AG09319 (cell line): Measurements from ENCODE around the gene GCNT1.
A peak's percentile ranks its signal among the peaks of the same experiment; 100 is the strongest.

Experiments used
- DNase-seq: peaks from one replicate; pipeline ENCODE4 v3.0.0-alpha.2; 2010; ENCODE audit warnings: low read depth; ENCODE audit errors: extremely low read depth
- TF ChIP-seq, protein P1 (sequence below): IDR thresholded peaks from 2 replicates; pipeline ENCODE4 v1.5.1; 2011; ENCODE audit warnings: low read depth, mild to moderate bottlenecking, inconsistent platforms, low read length, moderate library complexity

GCNT1 gene

DNA sequence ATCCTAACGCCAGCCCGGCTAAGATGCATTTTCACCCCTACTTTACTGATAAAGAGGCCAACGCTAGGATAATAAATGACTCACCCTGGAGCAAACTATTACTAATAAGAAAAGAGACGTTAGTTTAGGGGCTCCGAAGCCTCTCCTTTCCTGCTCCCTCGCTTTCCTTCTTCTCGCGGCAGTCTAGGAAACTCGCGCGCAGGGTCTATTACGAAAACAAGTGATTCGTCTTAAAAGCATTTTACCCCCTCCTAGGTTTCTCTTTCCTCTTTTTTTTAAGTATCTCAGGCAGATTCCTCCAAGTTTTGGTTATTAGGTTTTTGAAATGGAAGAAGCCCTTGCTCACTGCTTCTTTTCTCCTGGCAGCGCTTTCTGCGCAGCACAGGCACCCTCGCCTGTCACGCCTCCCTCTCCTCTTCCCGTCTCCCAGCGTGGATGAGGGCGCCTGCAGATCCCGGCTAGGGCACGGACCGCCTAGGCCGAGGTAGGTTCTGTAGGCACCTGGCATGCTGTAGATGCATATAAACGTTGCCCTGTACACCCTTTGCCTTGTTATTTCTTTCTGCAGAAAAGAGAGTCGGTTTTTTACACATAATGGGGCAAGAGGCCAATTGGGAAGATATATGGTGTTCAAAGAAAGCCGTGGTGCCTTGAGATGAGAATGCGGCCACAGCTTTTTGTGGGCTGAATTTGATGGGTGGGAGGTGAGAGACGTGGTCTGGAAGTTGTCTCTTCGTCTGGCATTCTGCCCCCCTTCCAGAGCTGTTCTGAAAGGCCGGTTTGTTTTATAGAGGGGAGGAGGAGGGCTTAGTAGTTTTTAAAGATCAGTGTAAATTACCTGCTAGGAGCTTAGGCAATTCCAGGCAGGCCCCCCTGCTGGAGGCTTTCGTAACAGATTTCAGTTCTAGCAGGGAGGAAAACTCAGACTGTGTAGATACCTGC lies 983 bp downstream of the GCNT1 start:
- DNase-seq = no peak
- TF ChIP-seq, protein P1, sequence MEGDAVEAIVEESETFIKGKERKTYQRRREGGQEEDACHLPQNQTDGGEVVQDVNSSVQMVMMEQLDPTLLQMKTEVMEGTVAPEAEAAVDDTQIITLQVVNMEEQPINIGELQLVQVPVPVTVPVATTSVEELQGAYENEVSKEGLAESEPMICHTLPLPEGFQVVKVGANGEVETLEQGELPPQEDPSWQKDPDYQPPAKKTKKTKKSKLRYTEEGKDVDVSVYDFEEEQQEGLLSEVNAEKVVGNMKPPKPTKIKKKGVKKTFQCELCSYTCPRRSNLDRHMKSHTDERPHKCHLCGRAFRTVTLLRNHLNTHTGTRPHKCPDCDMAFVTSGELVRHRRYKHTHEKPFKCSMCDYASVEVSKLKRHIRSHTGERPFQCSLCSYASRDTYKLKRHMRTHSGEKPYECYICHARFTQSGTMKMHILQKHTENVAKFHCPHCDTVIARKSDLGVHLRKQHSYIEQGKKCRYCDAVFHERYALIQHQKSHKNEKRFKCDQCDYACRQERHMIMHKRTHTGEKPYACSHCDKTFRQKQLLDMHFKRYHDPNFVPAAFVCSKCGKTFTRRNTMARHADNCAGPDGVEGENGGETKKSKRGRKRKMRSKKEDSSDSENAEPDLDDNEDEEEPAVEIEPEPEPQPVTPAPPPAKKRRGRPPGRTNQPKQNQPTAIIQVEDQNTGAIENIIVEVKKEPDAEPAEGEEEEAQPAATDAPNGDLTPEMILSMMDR = peak; percentile 14

DNA sequence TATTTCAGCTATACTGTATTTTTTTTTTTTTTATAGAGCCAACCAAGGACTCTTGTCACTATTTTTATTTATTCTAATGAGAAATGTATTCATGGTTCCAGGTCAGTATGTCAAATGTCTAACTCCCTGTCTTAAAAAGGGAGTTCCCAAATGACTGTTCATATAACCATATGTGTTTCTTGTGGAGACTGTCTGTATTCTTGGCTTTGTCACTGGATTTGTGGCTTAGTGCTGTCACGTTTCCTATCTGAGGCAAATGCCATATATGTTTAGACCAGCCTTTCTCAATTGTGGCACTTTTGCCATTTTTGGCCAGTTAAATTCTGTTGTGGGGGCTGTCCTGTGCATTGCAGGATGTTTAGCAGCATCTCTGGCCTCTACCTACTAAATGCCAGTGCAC lies 3.1 kb downstream of the GCNT1 start:
- TF ChIP-seq, protein P1 = no peak
- no peak for DNase-seq

DNA sequence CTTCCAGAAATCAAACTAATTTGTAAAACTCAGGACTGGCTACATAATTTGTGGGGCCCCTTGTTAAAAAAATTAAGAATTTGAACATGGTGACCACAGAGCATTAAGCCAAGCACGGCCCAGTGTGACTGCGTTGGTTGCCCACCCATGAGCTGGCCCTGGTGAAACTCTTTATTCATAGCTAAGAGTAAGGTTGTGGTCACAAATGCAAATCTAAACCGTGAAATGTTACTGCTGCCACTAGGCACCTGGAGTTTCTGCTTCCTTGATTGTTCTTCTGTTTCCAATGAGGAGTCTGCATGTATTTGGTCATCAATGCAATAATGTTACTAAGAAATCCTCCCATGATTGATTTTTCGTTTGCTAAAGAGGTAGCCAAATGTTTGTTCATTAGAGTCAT lies 4.2 kb downstream of the GCNT1 start:
- DNase-seq = no peak
- TF ChIP-seq, protein P1 = no peak

DNA sequence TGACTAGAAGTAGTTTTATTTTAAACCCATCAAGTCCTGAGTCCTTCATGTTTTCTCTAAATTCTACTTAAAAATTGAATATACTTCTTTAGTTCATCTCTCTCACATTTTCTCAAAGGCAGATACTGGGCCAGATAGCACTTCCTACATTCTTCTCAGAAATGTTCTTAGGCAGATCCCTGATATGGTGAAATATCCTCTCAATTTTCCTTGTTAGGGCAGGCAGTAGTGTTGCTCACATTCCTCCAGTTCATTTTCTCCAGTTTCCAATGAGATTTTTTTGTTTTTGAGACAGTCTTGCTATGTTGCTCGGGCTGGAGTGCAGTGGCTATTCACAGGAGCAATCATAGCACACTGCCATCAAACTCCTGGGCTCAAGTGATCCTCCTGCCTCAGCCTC lies 5.7 kb downstream of the GCNT1 start:
- TF ChIP-seq, protein P1 = no peak
- no peak for DNase-seq

DNA sequence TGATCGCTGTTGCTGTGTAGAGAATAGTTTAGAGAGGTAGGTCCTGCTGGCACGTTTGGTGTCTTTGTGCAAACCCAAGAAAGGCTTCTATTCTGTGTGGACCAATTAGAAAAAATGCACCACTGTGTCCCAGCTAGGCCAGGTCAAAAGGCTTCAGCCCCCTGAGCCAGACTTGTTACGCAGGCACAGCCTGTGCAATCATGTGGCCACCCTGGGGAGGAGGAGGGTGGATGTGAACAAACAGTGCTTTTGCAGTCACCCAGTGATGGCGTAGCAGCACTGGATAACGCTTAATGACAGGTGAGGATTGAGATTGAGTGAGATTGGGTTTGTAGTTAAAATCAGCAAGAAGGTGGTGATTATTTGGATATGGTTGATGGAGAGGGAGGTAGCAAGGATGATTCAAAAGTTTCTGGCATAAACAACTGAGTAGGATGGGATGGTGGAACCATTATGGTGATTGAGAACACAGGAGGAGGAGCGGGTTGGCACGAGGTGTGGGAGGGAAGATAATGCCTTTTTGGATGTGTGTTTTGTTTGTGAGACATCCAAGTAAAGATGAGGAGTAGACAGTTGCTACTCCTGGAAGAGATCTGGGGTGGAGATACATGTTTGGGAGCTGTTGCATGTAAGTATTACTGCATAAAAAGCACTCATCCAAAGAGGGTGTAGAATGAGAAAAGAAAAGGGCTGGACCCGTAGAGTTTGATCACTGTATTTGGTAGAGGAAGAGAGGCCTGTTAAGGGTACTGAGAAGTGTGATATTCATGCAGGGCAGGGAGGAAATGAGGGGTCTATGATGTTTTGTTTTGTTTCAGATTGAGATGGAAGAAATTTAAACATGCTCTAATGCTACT lies 6.7 kb downstream of the GCNT1 start:
- TF ChIP-seq, protein P1 = no peak
- no peak for DNase-seq

DNA sequence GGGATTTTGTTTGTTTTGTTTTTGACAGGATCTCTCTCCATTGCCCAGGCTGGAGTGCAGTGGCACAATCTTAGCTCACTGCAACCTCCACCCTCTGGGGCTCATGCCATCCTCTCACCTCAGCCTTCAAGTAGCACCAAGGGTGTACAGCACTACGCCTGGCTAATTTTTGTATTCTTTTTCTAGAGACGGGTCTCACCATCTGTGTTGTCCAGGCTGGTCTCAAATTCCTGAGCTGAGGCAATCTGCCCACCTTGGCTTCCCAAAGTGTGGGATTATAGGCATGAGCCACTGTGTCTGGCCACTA lies 7.3 kb downstream of the GCNT1 start:
- no peak for DNase-seq
- TF ChIP-seq, protein P1 = no peak

DNA sequence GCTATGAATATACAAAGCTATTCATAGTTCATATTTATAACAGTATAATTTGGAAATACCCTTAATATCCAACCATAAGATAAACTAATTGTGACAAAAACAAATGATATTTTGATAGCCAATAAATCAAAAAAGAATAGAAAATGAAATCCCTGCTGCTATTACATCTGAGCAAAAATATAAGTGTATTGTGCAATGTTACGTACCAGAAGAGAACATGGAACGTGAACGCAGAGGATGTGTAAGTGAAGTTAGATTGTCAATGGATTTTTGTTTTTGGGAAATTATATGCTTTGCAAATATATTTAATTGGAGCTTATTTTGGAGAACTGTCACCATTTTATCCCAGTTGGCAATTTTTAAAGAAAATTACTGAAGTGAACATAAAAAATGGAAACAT lies 15.4 kb downstream of the GCNT1 start:
- no peak for DNase-seq

More for the DNA sequence above, 15.4 kb downstream of the GCNT1 start:
- TF ChIP-seq, protein P1 = no peak
